Measurements from ENCODE around the gene PIK3R4.

PIK3R4 gene

DNA sequence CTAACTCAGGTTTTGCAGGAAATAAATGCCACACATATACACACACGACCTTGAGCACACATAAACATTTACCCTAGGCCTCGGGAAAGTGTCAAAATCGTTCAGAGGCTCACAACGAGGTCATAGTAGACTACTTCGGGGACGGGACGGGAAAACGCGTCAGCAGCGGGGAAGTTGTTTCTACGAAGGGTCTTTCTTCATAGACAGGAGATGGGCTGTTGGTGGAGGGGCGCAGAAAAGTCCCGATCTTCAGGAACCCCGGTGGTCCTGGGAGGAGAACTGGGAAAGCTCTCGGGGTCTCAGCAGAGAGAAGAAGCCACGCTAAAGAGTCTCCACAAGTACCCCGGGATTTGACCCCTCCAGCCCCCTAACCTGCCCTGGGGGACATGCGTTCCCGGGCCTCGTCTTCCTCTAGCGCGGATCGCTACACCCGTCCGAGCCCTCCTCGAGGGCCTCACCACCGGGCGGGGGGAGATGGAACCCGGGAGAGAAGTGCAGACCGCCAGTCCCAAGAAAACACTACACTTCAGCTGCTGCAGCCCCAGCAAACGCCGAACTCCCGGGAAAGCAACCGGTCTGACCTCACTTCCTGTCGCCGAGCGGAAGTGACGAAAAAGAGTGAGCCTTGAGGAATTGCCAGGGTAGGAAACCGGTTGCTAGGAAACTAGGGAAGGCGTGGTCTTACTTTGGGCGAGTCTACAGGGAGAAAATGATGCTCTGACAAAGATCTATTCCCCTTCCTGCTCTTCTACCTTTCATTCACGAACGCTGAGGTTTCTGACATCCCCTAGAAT lies at the start of gene PIK3R4:
PIK3R4 (minus strand) TSS at position 584 of the 794 bp plus-strand sequence. CDS start 1,611 bp downstream, outside the sequence.
- DNase-seq: peak; percentile 48 to 97 (median 93)

DNA sequence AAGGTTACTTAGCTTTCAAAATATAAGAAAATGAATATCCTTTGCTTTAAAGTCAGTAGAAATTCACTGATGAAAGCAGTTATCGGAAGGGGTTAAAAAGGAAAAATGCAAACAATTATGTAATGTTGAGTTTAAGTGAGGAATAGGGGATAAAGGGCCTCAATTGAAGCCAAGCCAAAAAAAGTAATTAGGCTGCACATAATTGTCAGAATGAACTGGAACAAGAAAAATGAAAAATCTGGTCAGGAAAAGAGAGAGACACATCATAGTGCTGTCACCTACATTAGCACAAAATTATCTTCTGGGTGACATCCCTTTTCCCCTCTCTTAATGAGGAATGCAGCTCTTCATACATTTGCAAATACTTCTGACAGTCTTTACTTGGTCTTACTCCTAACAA lies 48.8 kb upstream of the PIK3R4 start:
- no peak for DNase-seq

DNA sequence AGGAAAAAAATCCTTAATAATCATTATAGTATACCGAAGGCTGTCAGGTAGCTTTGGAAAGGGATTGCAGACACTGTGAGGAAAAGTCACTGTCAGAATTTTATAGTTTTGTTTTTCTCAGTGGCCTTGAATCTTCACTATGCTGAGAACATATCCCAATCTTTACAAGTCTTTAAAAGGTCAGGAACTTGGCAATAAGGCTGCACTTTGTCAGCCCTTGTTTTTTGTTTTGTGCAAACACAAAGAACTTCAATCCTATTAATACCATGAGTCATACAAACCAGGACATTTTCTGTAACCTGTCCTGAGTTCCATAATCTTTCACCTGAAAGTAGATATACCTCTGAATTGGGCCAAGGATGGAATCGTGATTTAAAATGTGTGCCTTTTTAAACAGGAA lies 45.6 kb upstream of the PIK3R4 start:
- DNase-seq: no peak

DNA sequence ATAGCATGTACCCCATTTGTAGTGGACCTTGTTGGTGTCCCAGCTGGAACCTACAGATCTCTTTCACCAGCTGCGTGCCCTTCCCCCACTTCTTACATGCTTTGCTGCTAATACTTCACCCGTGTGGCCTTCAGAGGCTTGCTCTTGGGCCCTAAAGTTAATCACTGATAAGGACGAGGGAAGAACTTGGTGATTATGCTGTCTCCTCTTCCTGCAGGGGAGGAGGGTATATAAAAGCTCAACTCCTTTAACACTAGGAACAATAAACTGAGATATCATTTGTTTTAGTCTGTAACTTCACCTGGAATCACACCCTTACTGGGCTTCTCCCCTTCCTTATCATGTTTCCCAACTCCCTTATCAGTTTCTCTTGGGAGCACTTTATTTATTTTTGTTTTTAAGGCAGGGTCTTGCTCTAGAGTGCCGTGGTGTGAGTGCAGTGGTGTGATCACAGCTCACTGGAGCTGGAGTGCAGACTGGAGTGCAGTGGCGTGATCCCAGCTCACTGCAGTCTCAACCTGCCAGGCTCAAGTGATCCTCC lies 43.2 kb upstream of the PIK3R4 start:
- no peak for DNase-seq

DNA sequence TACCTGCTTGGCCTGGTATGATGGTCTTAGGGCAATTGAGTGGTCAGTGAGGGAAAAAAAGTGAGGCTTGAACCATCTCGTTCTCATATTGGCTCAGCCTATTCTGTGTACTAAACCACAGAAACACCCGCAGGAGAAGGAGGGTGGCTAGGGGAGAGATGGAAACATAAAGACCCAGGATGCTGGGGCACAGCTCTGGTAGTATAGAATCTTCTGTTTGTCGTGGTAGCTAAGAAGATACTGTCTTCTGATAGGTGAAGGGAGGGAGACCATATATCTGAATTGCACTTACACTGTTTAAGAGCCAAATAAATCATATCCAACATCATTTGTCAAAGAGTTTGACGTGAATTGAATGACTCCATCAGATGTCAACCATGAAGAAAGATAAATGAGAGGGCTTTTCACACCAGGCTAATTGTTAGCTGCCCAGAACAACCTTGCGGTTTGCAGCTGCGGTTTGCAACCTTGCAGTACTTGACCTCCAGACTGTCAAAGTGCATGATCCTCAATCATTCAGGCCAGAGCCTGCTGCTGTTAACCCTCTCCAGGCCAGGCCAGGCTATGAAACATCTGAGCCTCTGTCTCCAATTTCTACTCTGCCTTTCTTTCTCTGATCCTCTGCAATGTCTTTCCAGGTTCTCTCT lies 40.9 kb upstream of the PIK3R4 start:
- no peak for DNase-seq

DNA sequence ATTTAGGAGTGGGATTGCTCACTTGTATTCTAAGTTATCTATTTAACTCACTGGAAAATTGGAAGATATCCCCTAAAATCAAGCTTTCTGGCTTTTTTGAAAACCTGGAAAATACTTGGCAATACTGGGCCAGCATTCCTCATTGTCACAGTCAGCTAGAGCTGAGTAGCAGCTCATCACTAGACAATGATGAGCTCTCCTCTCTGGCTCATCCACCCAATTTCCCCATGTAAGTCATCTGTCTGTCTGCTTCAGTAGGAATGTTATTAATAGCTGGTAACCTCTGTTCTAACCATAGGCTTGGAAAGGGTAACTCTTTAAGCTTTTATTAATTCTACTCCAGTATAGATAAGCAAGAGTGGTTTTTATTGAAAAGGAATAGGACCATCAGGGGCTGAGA lies 39.7 kb upstream of the PIK3R4 start:
- no peak for DNase-seq

DNA sequence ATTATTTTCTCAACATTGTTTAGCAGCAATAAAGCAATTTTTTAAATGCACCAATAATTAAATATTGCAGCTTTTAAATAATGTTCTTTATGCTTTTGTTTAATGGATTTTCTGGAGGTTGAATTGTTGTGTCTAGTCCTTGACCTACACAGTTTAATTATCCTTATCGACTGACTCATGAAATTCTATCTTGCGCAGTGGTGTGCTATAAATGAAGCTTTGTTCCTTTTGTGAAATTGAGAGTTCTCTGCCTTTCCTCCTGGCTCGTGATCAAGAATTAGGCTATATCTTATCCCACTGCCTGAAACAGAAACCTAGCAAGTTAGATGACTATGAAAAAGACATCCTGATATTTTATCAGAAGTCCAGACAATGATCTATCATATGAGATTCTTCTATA lies 37.0 kb upstream of the PIK3R4 start:
- no peak for DNase-seq

DNA sequence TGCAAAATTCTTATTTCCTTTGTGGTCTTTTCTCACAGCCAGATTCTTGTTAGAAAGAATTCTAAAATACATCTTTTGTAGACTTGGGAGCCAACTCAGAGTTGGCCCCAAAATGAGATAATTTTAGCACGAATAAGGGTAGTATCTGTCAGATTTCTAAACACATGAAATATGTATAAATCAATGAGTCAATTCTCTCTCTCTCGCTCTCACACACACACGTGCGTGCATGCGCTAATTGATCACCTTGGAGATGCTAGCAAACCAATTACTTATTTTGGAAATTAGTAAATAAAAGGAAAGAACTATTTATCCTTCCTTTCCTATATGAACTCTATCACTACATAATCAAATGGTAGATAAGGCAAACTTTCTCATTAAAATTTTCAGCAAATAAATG lies 32.9 kb upstream of the PIK3R4 start:
- no peak for DNase-seq

DNA sequence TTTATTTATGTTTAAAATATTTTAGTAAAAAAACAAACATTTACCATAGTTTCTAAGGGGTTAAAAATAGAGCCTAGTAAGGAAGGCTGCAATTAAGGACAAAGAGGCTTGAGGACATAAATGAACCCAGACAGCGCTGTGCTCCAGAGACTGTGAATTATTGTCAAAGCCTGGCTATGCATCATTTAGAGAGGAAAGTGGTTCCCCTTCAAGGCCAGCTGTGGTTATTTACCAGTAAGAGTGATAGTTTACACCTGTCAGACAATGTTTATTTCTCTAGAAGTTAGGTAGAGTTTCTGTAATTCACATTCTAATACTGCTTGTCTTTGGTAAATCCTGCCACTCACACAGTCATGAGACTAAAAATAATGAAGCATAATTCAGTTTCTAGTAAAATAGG lies 32.4 kb upstream of the PIK3R4 start:
- no peak for DNase-seq

DNA sequence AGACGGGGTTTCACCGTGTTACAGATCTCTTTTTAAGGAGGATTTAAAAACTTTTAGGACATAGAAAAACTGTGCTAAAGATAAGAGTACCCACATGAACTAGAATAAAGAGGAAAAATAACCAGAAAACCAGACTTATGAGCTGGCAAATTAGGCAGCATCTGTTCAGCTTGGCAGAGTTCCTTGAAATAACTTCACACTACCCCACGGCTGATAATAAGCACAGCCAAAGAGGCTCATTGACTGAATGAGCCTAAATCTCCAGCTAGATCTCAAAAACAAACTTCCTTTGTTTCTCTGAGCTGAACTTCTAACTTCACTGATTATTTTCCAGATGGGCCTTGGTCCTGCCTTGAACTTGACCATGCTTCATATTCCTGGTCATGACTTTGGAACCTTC lies 26.7 kb upstream of the PIK3R4 start:
- DNase-seq: no peak

DNA sequence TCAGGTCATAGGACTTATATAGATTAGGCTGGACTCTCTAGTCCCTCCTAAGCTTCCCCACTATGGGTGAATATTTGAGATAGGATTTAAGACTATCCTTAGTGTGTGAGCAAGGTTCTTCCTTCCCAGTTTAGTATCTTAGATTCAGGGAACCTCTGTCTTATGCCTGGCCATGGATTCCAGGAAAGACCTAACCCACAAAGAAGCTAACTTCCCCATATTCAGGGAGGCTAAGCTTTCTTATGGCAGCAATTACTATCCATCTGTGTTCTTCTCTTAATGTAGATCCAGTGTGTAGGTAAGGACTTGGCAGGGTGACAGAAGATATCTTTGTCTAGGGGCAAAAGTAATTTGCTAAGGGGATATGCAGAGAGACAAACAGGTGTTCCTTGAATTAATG lies 25.5 kb upstream of the PIK3R4 start:
- no peak for DNase-seq

DNA sequence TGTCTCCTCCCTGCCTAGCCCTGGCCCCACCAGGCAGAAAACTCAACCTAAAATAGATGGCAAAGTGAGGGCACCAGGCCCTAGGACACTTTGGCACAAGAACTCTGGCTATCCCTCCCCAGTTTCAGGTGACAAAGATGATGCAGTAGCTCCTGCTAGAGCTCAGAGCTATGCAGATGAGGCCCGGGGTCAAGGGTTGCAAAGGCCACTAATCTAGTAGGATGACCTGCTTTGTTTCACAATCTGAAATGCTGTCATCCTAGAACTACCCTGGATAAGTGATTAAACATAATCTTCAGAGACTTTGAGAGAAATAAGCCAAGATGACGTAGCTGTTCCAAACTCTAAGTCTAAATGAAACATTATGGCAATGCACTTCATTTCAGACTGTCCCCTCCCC lies 24.0 kb upstream of the PIK3R4 start:
- DNase-seq: no peak

DNA sequence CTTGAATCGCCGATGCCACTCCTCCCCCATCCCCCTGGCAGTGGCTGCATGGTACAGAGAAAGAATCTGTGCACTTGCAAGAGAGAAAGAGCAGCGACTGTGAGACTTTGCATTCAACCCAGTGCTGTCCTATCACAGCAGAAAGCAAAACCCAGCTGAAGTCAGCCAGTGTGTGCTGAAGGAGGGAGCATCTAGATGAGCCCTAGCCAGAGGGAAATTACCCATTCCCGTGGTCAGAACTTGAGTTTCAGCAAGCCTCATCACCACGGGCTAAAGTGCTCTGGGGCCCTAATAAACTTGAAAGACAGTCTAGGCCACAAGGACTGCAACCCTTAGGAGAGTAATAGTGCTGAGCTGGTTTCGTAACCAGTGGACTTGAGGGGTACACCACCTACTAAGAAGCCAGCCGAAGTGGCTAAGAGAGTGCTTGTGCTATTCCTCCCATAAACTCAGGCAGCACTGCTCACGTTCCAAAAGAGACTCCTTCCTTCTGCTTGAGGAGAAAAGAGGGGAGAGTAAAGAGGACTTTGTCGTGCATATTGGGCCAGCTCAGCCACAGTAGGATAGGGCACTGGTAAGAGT lies 15.2 kb upstream of the PIK3R4 start:
- DNase-seq: no peak

DNA sequence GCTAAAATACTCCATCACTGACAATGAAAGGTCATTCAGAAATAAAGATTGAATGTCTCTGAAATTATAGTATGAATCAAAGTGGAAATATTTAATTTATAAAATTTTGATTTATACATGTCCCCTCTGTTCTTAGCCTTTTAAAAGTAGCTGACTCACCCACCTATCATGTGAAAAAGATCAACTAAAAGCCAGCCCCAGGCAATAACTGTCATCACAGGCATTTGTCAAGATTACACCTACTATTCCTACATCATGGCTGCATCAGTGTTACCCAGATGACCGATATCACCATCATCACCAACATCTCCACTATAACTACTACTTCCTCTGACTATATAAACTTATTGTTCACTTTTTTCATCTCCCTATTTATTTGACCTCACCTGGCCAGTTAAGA lies 14.3 kb upstream of the PIK3R4 start:
- no peak for DNase-seq

DNA sequence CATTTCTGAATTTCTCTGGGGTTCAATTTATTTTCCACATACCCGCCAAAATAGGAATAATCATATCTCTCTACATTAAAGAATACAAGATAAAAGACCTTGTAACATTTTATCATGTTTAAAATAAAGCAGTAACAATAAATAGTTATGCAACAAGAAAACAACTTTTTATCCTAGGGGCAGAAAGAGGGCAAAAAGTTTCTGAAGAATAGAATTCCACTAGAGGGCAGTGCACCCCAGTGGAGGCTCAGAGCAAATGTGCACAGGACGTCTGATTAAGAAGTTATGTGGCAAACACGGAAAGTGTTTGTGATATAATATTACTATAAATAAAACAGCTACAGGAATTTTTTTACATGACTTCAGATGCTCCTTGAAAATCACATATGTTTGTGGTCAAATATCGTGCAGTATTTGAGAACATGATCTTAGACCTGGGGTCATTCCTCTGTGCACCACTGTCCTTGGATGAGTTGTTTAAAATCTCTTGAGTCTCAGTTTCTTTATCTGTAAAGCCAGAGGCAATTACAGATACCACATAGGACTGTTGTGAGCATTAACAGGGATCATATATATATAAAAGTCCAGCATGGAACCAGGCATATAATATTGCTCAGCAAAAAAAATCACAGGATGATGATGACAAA lies 13.2 kb upstream of the PIK3R4 start:
- peak in 8 of 14 donors; percentile 2 to 24 (median 10) for DNase-seq

DNA sequence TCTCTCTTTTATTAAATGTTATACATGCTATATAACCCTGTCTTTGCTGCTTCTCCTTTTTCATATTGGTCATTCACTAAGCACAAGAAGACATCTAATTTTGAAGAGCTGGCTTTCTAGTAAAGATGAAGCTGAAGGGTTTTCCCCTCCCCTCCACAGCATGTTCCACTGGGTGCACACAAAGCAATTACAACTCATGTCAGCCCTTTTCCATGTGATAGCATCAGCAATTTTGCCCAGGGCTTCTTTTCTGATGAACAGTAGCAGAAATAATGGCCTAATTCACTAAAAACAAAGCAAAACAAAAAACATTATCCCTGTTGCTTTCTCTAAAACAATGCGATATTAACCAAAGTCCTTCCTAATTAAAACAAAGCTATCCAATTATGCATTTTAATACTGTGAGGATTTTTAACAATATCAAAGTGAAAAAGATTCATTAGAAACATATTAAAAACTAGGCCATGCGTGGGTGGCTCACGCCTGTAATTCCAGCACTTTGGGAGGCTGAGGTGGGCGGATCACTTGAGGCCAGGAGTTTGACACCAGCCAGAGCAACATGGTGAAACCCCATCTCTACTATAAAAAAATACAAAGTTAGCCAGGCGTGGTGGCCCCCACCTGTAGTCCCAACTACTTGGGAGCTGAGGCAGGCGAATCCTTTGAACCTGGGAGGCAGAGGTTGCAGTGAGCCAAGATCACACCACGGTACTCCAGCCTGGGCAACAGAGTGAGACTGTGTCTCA lies 12.2 kb upstream of the PIK3R4 start:
- DNase-seq: no peak

DNA sequence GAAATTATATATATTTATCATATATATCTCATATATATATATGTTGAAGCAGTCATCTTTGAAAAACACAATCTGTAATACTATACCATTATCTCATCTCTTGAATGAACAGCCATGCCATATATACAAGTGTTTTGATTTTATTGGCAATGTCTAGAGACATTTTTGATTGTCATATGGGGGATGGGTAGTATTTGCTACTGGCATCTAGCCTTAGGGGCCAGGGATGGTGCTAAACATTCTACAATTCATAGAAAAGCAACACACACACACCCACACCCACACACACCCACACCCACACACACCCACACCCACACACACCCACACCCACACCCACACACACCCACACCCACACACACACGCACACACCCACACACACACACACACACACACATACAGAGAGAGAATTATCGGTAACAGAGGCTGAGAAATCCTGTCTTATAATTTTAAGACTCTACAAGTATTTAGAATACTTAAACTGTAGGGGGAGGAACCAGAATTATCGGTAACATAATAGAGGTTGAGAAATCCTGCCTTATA lies 11.1 kb upstream of the PIK3R4 start:
- DNase-seq: no peak

DNA sequence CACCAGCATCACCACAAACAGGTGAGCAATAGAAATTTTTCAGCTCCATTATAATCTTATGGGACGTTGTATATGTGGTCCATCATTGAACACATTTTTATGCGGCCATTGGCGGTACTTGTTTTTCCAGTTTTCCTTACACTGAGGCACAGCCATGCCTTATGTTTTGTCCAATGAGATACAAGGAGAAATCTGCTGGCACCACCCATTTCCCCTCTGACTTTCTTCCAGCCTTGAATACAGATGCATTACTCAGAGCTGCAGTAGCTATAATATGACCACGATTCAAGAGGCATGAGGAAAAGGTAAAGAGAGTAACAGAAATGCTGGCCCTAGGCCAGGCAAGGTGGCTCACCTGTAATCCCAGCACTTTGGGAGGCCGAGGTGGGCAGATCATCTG lies 9.0 kb upstream of the PIK3R4 start:
- DNase-seq: no peak

DNA sequence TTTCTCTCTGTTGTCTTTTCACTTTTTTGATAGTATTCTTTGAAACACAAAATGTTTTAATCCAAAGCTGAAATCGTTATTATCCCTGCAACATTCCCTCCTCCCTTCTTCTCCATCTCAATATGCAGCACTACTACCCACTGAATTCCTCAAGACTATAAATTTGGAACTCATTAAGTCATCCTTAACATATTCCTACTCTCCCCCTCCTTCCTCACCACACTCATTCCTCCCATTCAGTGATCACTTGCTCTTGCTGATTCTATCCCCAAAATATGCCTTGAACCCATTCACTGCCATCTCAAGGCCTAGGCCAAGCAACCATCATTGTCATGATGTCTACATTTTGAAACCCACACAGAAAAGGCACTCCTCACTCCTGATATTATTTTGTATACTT lies 2.4 kb upstream of the PIK3R4 start:
- DNase-seq: no peak

DNA sequence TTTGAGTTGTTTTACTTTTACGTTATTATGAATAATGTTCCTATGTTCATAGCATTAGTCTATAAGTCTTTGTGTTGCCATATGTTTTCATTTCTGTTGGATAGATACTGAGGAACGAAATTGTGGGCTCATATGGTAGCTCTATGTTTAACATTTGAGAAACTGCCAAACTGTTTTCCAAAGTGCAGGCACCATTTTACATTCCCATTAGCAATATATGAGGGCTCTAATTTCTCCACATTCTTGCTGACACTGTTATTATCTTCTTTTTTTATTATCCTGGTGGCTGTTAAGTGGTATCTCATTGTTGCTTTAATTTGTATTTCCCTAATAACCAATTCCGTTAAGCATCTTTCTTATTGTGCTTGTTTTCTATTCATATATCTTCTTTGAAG lies 1.8 kb upstream of the PIK3R4 start:
- DNase-seq: no peak

DNA sequence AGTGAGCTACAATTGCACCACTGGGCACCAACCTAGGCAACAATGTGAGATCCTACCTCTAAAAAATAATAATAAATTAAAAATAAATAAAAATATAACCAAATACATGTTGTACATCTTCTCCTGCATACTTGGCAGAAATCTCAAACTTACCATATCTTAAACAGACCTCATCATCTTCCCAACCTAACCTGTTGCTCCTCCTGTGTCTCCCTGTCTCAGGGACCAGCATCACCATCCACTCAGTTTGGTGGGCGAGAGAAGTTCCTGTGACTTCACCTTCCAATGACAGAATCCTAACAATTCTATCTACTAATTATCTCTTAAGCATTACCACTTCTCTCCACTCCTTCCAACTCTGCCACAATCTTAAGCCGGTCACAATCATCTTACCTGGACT lies 3.3 kb downstream of the PIK3R4 start:
- DNase-seq: no peak

DNA sequence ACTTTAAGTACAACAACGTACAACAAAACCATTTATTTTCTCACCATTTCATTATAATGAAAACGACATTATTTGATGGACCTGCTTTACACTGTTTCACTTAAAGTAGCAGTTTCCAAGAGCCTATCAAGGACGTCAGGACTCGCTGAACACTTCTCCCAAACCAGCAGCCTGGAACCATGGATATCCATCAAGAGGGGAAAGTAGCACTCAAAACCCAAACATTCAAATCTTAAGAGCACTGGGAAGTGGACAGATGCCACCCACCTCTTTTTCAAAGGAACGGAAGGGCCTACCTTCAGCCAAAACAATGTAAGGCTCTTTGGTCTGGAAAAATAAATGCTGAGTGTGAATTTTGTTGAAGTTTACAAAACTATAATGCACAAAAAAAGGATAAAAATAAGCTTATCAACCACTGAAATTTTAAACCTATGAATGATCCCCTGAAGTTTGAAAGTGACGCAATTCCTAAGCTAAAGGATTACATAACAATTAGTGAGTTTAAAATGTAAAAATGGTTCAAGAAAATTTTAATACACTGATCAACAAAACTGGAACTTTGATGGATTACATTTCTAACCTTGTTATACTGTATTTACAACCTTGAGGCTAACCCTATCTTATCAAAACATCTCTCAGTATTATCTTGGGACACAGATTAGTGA lies 4.6 kb downstream of the PIK3R4 start:
- no peak for DNase-seq
